Measurements from ENCODE around the gene MT1M. TPM values are rescaled to one million over a fixed set of nuclear protein-coding genes. Genes with fewer than 3 reads are reported as not detected.
"Not testable (repeated sequence)": the region's sequence is repeated elsewhere in the genome, so short reads cannot be mapped to it uniquely, and the experiment has no call there.

MT1M gene
- total and polyA plus RNA-seq, 10 of the 15 experiments (the other 5 are each of a cell fraction or from before 2014, with no cell fraction given): not detected

DNA sequence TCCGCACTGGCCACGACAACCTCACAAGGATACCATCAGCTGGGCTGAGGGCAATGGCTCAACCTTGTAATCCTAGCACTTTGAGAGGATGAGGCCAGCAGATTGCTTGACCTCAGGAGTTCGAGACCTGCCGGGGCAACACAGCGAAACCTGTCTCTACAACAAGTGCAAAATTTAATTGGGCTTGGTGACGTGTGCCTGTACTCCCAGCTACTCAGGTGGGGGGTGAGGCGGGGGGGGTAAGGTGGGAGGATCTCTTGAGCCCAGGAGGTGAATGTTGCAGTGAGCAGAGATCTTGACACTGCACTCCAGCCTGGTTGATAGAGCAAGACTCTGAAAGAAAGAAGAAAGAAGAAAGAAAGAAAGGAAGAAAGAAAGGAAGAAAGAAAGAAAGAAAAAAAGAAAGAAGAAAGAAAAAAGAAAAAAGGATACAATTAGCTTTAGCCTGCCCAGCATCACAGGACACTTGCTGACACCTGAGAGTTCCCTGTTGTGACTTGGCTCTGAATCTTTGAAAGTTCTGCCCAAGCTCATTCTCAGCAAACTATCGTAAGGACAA, 12.0 kb upstream of the MT1M start:
- Histone ChIP-seq H3K79me2 (ENCODE audit: control insufficient read depth, insufficient read depth, low read length) (no peaks in the 10 kb centered on the region), H3K36me3 (ENCODE audit: control insufficient read depth in 2 of 2, insufficient read depth in 2 of 2, low read length in 1 of 2) (no peaks in the 10 kb centered on the region), H3K4me1 (ENCODE audit: control insufficient read depth, insufficient read depth, low read length) (no peaks in the 10 kb centered on the region), H4K20me1 (ENCODE audit: control insufficient read depth, insufficient read depth) (no peaks in the 10 kb centered on the region), H3K4me2 (ENCODE audit: control insufficient read depth, insufficient read depth) (no peak overlapping the region), H3K4me3 (no peak overlapping the region), H3K27ac (ENCODE audit: control insufficient read depth, insufficient read depth) (no peak overlapping the region), H3K27me3 (replicated peaks in 1 of 2; ENCODE audit: control insufficient read depth in 2 of 2, insufficient read depth in 2 of 2, low read length in 1 of 2) (peaks cover 0 to 5% of the 10 kb centered on the region in 2 experiments; a peak in 3 of 4 replicates), H3K9me3 (replicated peaks; ENCODE audit: control insufficient read depth, insufficient read depth, low read length) (no peaks in the 10 kb centered on the region), H2AFZ (ENCODE audit: control insufficient read depth, low read depth, low read length) (no peak overlapping the region), H3K9ac (ENCODE audit: control insufficient read depth, insufficient read depth, low read length) (no peak overlapping the region)
- ChIA-PET CTCF (no interaction called here), POLR2A (no interaction called here), RAD21 (ENCODE audit: unreplicated experiment) (no interaction called here), SMC1A (ENCODE audit: uncharacterized antibody, unreplicated experiment) (interaction anchor here (0.9 to 1.0 kb wide), 2 partner anchors 10 to 81 kb away, joined by 3 to 4 read pairs; no protein-coding TSS in a partner anchor)
- 60% methylated on average over 8 of the region's 8 CpGs for WGBS (ENCODE audit: insufficient coverage, insufficient replicate concordance, low lambda C conversion rate, missing lambda C conversion rate)
- intact Hi-C loops (cut with micrococcal nuclease; ENCODE audit: unreplicated experiment): no loop called here
- no peak for TF ChIP-seq TAF1 (IDR thresholded peaks at IDR 0.05; ENCODE audit: borderline replicate concordance, low read depth, low read length)
- no peak for TF ChIP-seq STAT3 (IDR thresholded peaks at IDR 0.05; ENCODE audit: low read depth, low read length)
- TF ChIP-seq HDAC6 (IDR thresholded peaks at IDR 0.05; ENCODE audit: unreplicated experiment): no peak
- TF ChIP-seq CREM (IDR thresholded peaks at IDR 0.05; ENCODE audit: low read depth): no peak
- no peak for TF ChIP-seq JUNB (IDR thresholded peaks at IDR 0.05)
- no peak for TF ChIP-seq MAX (IDR thresholded peaks at IDR 0.05; ENCODE audit: low read depth, low read length)
- TF ChIP-seq ZNF217 (IDR thresholded peaks at IDR 0.05): no peak
- TF ChIP-seq SREBF2 (IDR thresholded peaks at IDR 0.05; ENCODE audit: low read length): no peak
- TF ChIP-seq ASH2L (IDR thresholded peaks at IDR 0.05; ENCODE audit: borderline replicate concordance, low read depth): no peak
- TF ChIP-seq RB1 (IDR thresholded peaks at IDR 0.05; ENCODE audit: borderline replicate concordance): no peak
- no peak for TF ChIP-seq MXI1 (IDR thresholded peaks at IDR 0.05; ENCODE audit: low read depth, low read length)
- ATAC-seq (no peak), FAIRE-seq (no peak), DNase-seq (ENCODE audit: low read depth, low spot score) (no peak)
- in situ Hi-C loops (cut with MboI): no loop called here
- BruUV-seq (replicated peaks): no TSS peak

DNA sequence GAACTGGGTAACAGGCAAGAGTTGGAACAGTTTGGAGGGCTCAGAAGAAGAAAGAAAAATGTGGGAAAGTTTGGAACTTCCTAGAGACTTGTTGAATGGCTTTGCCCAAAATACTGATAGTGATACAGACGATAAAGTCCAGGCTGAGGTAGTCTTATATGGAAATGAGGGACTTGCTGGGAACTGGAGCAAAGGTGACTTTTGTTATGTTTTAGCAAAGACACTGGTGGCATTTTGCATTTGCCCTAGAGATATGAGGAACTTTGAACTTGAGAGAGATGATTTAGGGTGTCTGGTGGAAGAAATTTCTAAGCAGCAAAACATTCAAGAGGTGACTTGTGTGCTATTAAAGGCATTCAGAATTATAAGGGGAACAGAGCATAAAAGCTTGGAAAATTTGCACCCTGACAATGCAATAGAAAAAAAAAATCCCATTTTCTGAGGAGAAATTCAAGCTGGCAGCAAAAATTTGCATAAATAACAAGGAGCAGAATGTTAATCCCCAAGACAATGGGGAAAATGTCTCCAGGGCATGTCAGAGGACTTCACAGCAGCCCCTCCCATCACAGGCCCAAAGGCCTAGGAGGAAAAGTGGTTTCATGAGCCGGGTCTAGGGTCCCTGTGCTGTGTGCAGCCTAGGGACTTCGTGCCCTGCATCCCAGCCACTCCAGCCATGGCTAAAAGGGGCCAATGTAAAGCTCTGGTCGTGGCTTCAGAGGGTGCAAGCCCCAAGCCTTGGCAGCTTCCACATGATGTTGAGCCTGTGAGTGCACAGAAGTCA, 10.6 kb upstream of the MT1M start:
- BruUV-seq (replicated peaks): not testable (repeated sequence)
- POLR2A ChIA-PET: interaction anchor here (0.6 kb wide), 1 partner anchor 18 kb away, joined by 3 read pairs; no protein-coding TSS in a partner anchor

More for the DNA sequence above, 10.6 kb upstream of the MT1M start:
- intact Hi-C loops (cut with micrococcal nuclease; ENCODE audit: unreplicated experiment); H2AFZ ChIP-seq (ENCODE audit: control insufficient read depth, low read depth, low read length); FAIRE-seq; RAD21 ChIA-PET (ENCODE audit: unreplicated experiment); H3K27ac ChIP-seq (ENCODE audit: control insufficient read depth, insufficient read depth); H4K20me1 ChIP-seq (ENCODE audit: control insufficient read depth, insufficient read depth); in situ Hi-C loops (cut with MboI); H3K9ac ChIP-seq (ENCODE audit: control insufficient read depth, insufficient read depth, low read length); DNase-seq (ENCODE audit: low read depth, low spot score); H3K36me3 ChIP-seq (ENCODE audit: control insufficient read depth in 2 of 2, insufficient read depth in 2 of 2, low read length in 1 of 2); H3K4me3 ChIP-seq; H3K27me3 ChIP-seq (replicated peaks in 1 of 2; ENCODE audit: control insufficient read depth in 2 of 2, insufficient read depth in 2 of 2, low read length in 1 of 2); H3K4me2 ChIP-seq (ENCODE audit: control insufficient read depth, insufficient read depth); ATAC-seq; H3K79me2 ChIP-seq (ENCODE audit: control insufficient read depth, insufficient read depth, low read length); H3K9me3 ChIP-seq (replicated peaks; ENCODE audit: control insufficient read depth, insufficient read depth, low read length); H3K4me1 ChIP-seq (ENCODE audit: control insufficient read depth, insufficient read depth, low read length): not testable (repeated sequence)
- 1% methylated on average over 4 of the region's 4 CpGs for WGBS (ENCODE audit: insufficient coverage, insufficient replicate concordance, low lambda C conversion rate, missing lambda C conversion rate)
- SMC1A ChIA-PET (ENCODE audit: uncharacterized antibody, unreplicated experiment): interaction anchor here (1.9 to 2.9 kb wide), 2 partner anchors 10 to 80 kb away, joined by 6 to 12 read pairs; no protein-coding TSS in a partner anchor
- CTCF ChIA-PET: interaction anchor here (1.7 kb wide), 1 partner anchor 11 kb away, joined by 7 read pairs; no protein-coding TSS in a partner anchor
